Neural cell (in vitro differentiated cells): ENCODE measurements around the gene TRIM59. TPM values are rescaled to one million over a fixed set of nuclear protein-coding genes. Genes with fewer than 3 reads are reported as not detected.

Experiments used
- H2AFZ ChIP-seq: fragments of 200-600, 300-800 bp; sonication (generic), shearing (Covaris generic); 2 replicates; pipeline ENCODE4 v1.6.0; 2014; ENCODE audit warnings: low read depth, mild to moderate bottlenecking, antibody characterized with exemption, low read length, moderate library complexity
- H3F3A ChIP-seq: fragments of 200-600 bp; shearing (Covaris generic); 2 replicates; pipeline ENCODE4 v1.6.1; 2016; ENCODE audit warnings: mild to moderate bottlenecking, moderate library complexity, mixed read lengths, antibody characterized with exemption, low read length; ENCODE audit not compliant: insufficient read depth, poor library complexity, severe bottlenecking
- H3K27ac ChIP-seq: fragments of 200-600, 300-800 bp; sonication (generic), shearing (Covaris generic); 2 replicates; pipeline ENCODE4 v1.5.1; 2014; ENCODE audit warnings: mild to moderate bottlenecking, low read length, moderate library complexity
- H3K27me3 ChIP-seq: fragments of 300-800, 200-600 bp; sonication (generic), shearing (Covaris generic); 2 replicates; pipeline ENCODE4 v1.6.0; 2014; ENCODE audit warnings: mild to moderate bottlenecking, low read depth, low read length, moderate library complexity; ENCODE audit not compliant: insufficient read depth
- H3K36me3 ChIP-seq: fragments of 300-800, 200-600 bp; sonication (generic), shearing (Covaris generic); 2 replicates; pipeline ENCODE4 v1.5.1; 2014; ENCODE audit warnings: mild to moderate bottlenecking, antibody characterized with exemption, low read length, moderate library complexity; ENCODE audit not compliant: insufficient read depth
- H3K4me2 ChIP-seq: fragments of 300-800, 200-600 bp; sonication (generic), shearing (Covaris generic); 2 replicates; pipeline ENCODE4 v1.6.0; 2014; ENCODE audit warnings: mild to moderate bottlenecking, low read length
- H3K4me3 ChIP-seq: fragments of 300-800, 200-600 bp; sonication (generic), shearing (Covaris generic); 2 replicates; pipeline ENCODE4 v1.5.1; 2014; ENCODE audit warnings: mild to moderate bottlenecking, low read length, moderate library complexity
- H3K79me2 ChIP-seq: fragments of 200-600 bp; shearing (Covaris generic); replicated peaks from 2 replicates; pipeline ENCODE4 v1.6.0; 2014; ENCODE audit warnings: mild to moderate bottlenecking, low read length, moderate library complexity; ENCODE audit not compliant: insufficient read depth
- H3K9ac ChIP-seq: fragments of 300-800, 200-600 bp; sonication (generic), shearing (Covaris generic); 2 replicates; pipeline ENCODE4 v1.6.1; 2016; ENCODE audit warnings: mild to moderate bottlenecking, low read length, mixed read lengths
- H3K9me2 ChIP-seq: fragments of 200-600 bp; shearing (Covaris generic); 2 replicates; pipeline ENCODE4 v1.6.1; 2016; ENCODE audit warnings: mild to moderate bottlenecking, low read length, mixed read lengths; ENCODE audit not compliant: insufficient read depth
- H3K9me3 ChIP-seq: fragments of 200-600, 300-800 bp; sonication (generic), shearing (Covaris generic); 2 replicates; pipeline ENCODE4 v1.6.1; 2016; ENCODE audit warnings: mild to moderate bottlenecking, mixed run types, low read length, moderate library complexity, mixed read lengths
- H4K20me1 ChIP-seq: fragments of 200-600 bp; shearing (Covaris generic); 2 replicates; pipeline ENCODE4 v1.6.1; 2016; ENCODE audit warnings: mild to moderate bottlenecking, mixed run types; ENCODE audit not compliant: insufficient read depth
- EP300 ChIP-seq: fragments of 450-650 bp; conservative IDR thresholded peaks from 2 replicates; pipeline ENCODE4 v1.6.1; 2014; ENCODE audit warnings: antibody characterized with exemption, mild to moderate bottlenecking, moderate library complexity; ENCODE audit not compliant: poor library complexity, severe bottlenecking
- EZH2 ChIP-seq: fragments of 200-600, 300-800 bp; shearing (Covaris generic), sonication (generic); IDR thresholded peaks from 2 replicates; pipeline ENCODE4 v1.6.1; 2014; ENCODE audit warnings: antibody characterized with exemption, low read length, borderline replicate concordance, mild to moderate bottlenecking; ENCODE audit not compliant: insufficient read depth, poor library complexity, severe bottlenecking
- MXI1 ChIP-seq: fragments of 450-650 bp; conservative IDR thresholded peaks from 2 replicates; pipeline ENCODE4 v1.6.1; 2014; ENCODE audit warnings: antibody characterized with exemption, mild to moderate bottlenecking; ENCODE audit not compliant: poor library complexity, severe bottlenecking
- POLR2AphosphoS5 ChIP-seq: IDR thresholded peaks from 2 replicates; pipeline ENCODE4 v1.6.1; 2012
- RAD21 ChIP-seq: fragments of 450-650 bp; conservative IDR thresholded peaks from 2 replicates; pipeline ENCODE4 v1.6.1; 2014; ENCODE audit warnings: antibody characterized with exemption, mild to moderate bottlenecking, moderate library complexity
- SMC3 ChIP-seq: fragments of 450-650 bp; conservative IDR thresholded peaks from 2 replicates; pipeline ENCODE4 v1.6.1; 2014; ENCODE audit warnings: antibody characterized with exemption, mild to moderate bottlenecking, moderate library complexity; ENCODE audit not compliant: poor library complexity
- TAF1 ChIP-seq: IDR thresholded peaks from 2 replicates; pipeline ENCODE4 v1.6.1; 2012; ENCODE audit warnings: low read depth
- polyA plus RNA-seq: library from polyadenylated mRNA; depleted of rRNA; stranded (reverse); fragments of >200 nt; gene quantifications from 2 replicates; pipeline ENCODE4 v1.2.3, GENCODE V29; 2014
- TF ChIP-seq, protein P1 (sequence below): IDR thresholded peaks from 2 replicates; pipeline ENCODE4 v1.6.1; 2012; ENCODE audit warnings: borderline replicate concordance
- TF ChIP-seq, protein P2 (sequence below): fragments of 450-650 bp; IDR thresholded peaks from 2 replicates; pipeline ENCODE4 v1.5.1; 2014; ENCODE audit warnings: antibody characterized with exemption, mild to moderate bottlenecking, moderate library complexity; ENCODE audit not compliant: poor library complexity, severe bottlenecking

TRIM59 gene
- polyA plus RNA-seq, 1 donor from 2014 or later = 0.53 TPM

DNA sequence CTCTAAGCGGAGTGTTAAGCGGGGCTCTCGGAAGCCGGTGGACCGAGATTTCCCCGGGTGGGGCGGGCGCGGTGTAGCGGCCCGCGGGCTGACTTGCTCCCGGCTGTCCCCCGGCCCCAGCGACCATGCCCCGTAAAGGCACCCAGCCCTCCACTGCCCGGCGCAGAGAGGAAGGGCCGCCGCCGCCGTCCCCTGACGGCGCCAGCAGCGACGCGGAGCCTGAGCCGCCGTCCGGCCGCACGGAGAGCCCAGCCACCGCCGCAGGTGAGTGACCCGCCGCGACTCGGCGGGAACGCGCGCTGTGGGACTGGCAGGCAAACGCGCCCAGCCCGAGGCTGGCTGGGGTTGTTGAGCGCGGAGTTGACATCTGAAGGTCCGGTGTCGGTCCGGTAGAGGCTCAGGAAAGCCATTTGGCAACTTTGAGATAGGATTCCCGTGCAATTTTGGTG is 48.9 kb downstream of the TRIM59 start:
- Histone ChIP-seq H3K9me2 (no peaks in the 10 kb centered on the region), H3K9ac (peak overlapping the region; percentile 34), H3K27me3 (peaks cover 21% of the 10 kb centered on the region), H3K4me3 (peak overlapping the region; percentile 68), H3K36me3 (no peaks in the 10 kb centered on the region), H3K79me2 (peaks cover 71% of the 10 kb centered on the region), H4K20me1 (no peaks in the 10 kb centered on the region), H2AFZ (no peak overlapping the region), H3K9me3 (no peaks in the 10 kb centered on the region), H3K4me2 (peak overlapping the region; percentile 38), H3K27ac (no peak overlapping the region), H3F3A (no peaks in the 10 kb centered on the region)
- TF ChIP-seq EZH2 (no peak), RAD21 (no peak), SMC3 (no peak), MXI1 (no peak), EP300 (no peak), TAF1 (no peak), POLR2AphosphoS5 (no peak)
- TF ChIP-seq, protein P1, sequence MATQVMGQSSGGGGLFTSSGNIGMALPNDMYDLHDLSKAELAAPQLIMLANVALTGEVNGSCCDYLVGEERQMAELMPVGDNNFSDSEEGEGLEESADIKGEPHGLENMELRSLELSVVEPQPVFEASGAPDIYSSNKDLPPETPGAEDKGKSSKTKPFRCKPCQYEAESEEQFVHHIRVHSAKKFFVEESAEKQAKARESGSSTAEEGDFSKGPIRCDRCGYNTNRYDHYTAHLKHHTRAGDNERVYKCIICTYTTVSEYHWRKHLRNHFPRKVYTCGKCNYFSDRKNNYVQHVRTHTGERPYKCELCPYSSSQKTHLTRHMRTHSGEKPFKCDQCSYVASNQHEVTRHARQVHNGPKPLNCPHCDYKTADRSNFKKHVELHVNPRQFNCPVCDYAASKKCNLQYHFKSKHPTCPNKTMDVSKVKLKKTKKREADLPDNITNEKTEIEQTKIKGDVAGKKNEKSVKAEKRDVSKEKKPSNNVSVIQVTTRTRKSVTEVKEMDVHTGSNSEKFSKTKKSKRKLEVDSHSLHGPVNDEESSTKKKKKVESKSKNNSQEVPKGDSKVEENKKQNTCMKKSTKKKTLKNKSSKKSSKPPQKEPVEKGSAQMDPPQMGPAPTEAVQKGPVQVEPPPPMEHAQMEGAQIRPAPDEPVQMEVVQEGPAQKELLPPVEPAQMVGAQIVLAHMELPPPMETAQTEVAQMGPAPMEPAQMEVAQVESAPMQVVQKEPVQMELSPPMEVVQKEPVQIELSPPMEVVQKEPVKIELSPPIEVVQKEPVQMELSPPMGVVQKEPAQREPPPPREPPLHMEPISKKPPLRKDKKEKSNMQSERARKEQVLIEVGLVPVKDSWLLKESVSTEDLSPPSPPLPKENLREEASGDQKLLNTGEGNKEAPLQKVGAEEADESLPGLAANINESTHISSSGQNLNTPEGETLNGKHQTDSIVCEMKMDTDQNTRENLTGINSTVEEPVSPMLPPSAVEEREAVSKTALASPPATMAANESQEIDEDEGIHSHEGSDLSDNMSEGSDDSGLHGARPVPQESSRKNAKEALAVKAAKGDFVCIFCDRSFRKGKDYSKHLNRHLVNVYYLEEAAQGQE = no peak
- TF ChIP-seq, protein P2, sequence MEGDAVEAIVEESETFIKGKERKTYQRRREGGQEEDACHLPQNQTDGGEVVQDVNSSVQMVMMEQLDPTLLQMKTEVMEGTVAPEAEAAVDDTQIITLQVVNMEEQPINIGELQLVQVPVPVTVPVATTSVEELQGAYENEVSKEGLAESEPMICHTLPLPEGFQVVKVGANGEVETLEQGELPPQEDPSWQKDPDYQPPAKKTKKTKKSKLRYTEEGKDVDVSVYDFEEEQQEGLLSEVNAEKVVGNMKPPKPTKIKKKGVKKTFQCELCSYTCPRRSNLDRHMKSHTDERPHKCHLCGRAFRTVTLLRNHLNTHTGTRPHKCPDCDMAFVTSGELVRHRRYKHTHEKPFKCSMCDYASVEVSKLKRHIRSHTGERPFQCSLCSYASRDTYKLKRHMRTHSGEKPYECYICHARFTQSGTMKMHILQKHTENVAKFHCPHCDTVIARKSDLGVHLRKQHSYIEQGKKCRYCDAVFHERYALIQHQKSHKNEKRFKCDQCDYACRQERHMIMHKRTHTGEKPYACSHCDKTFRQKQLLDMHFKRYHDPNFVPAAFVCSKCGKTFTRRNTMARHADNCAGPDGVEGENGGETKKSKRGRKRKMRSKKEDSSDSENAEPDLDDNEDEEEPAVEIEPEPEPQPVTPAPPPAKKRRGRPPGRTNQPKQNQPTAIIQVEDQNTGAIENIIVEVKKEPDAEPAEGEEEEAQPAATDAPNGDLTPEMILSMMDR = no peak

DNA sequence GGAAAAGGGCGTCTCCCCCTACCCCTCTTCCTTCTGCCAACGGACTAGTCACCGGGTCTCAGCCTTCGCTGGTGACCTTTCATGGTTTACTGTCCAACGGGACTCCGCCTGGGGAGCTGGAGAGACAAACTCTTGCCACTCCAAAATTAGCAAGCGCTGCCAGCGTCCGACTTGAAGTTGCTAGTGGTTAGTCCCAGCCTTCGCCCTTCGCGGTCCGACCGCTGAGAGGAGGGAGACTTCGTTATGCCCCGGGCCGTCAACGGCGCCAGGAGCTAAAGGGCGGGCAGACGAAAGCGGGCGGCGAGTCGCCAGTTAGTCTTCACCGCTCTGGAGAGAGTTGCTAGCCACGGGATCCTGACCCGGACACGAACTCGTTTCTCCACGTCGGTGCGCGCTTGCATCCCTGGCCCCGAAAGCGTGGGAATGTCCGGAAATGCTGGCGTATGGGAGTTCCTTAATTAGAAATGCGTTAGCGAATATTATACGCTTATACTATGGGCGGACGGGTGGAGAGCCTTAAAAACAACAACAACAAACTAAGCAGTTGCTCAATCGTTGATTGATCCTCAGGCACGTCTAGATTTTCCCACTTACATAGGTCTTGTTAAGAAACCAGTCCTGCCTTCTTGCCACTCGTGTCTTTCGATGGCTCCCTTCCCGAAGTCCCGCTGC is 49.4 kb downstream of the TRIM59 start:
- H3F3A ChIP-seq = no peaks in the 10 kb centered on the region
- H4K20me1 ChIP-seq = no peaks in the 10 kb centered on the region
- no peaks in the 10 kb centered on the region for H3K36me3 ChIP-seq
- H3K9me2 ChIP-seq = no peaks in the 10 kb centered on the region
- no peaks in the 10 kb centered on the region for H3K9me3 ChIP-seq
- TF ChIP-seq TAF1 (no peak), SMC3 (no peak), EP300 (no peak), POLR2AphosphoS5 (no peak), MXI1 (no peak), RAD21 (no peak), EZH2 (no peak)
- TF ChIP-seq, protein P2 = no peak
- TF ChIP-seq, protein P1 = no peak
- peaks cover 65% of the 10 kb centered on the region for H3K79me2 ChIP-seq
- peak overlapping the region; percentile 68 for H3K4me3 ChIP-seq
- peak overlapping the region; percentile 73 for H3K27ac ChIP-seq
- peaks cover 21% of the 10 kb centered on the region for H3K27me3 ChIP-seq
- H3K4me2 ChIP-seq = peak overlapping the region; percentile 38
- H2AFZ ChIP-seq = peak overlapping the region; percentile 46
- H3K9ac ChIP-seq = peak overlapping the region; percentile 34
